Skin epidermis (tissue), 12 donors: ENCODE data around the gene ANKRD31.
A peak's percentile ranks its signal among the peaks of the same experiment; 100 is the strongest.
"Not testable (repeated sequence)": the region's sequence is repeated elsewhere in the genome, so short reads cannot be mapped to it uniquely, and the experiment has no call there.

ENCODE experiments used
- H3K27ac ChIP-seq, 21 experiments: fragments of 200-600 bp; sonication (generic) in 11 of 21; one replicate each; pipeline ENCODE4 v1.5.0; 2020; ENCODE audit warnings: mild to moderate bottlenecking in 3 of 21, inconsistent platforms in 2 of 21, moderate library complexity in 2 of 21
- H3K4me3 ChIP-seq, 7 experiments: fragments of 200-600 bp; sonication (generic) in 2 of 7; one replicate each; pipeline ENCODE4 v1.5.0; 2020; ENCODE audit warnings: inconsistent platforms in 2 of 7, mild to moderate bottlenecking in 2 of 7, moderate library complexity in 1 of 7

Gene ANKRD31

GRCh38 chr5:75081510-75081909 is 155.2 kb downstream of the ANKRD31 start:
- Histone ChIP-seq H3K27ac (no peak overlapping the region), H3K4me3 (no peak overlapping the region)

- H3K4me3 ChIP-seq, H3K27ac ChIP-seq: not testable (repeated sequence)
Measured at GRCh38 chr5:75079346-75079745, 157.3 kb downstream of the ANKRD31 start.

GRCh38 chr5:75078027-75078426 is 158.7 kb downstream of the ANKRD31 start:
- Histone ChIP-seq H3K27ac (no peak overlapping the region), H3K4me3 (no peak overlapping the region)

GRCh38 chr5:75072061-75072460 is 164.6 kb downstream of the ANKRD31 start:
- Histone ChIP-seq H3K27ac (no peak overlapping the region), H3K4me3 (no peak overlapping the region)

GRCh38 chr5:75071100-75071499 is 165.6 kb downstream of the ANKRD31 start:
- Histone ChIP-seq H3K4me3 (no peak overlapping the region), H3K27ac (no peak overlapping the region)

- no peak overlapping the region for H3K27ac ChIP-seq
- H3K4me3 ChIP-seq = no peak overlapping the region
Measured at GRCh38 chr5:75067434-75067833, 169.2 kb downstream of the ANKRD31 start.

- Histone ChIP-seq H3K27ac (no peak overlapping the region), H3K4me3 (no peak overlapping the region)
Measured at GRCh38 chr5:75062925-75063531, 173.7 kb downstream of the ANKRD31 start.

- peak overlapping the region in 2 of 21 experiments; percentile 27 to 64 for H3K27ac ChIP-seq
- H3K4me3 ChIP-seq = no peak overlapping the region
Measured at GRCh38 chr5:75059912-75060545, 176.6 kb downstream of the ANKRD31 start.

- Histone ChIP-seq H3K4me3 (no peak overlapping the region), H3K27ac (peak overlapping the region in 4 of 21 experiments; percentile 14 to 64 (median 31))
Measured at GRCh38 chr5:75058986-75059535, 177.6 kb downstream of the ANKRD31 start.

- Histone ChIP-seq H3K27ac (peak overlapping the region in 1 of 21 experiments; percentile 49), H3K4me3 (no peak overlapping the region)
Measured at GRCh38 chr5:75057561-75057960, 179.1 kb downstream of the ANKRD31 start.

- Histone ChIP-seq H3K4me3 (no peak overlapping the region), H3K27ac (no peak overlapping the region)
Measured at GRCh38 chr5:75055727-75056144, 180.9 kb downstream of the ANKRD31 start.

GRCh38 chr5:75054134-75054930 is 182.3 kb downstream of the ANKRD31 start:
- peak overlapping the region in 20 of 21 experiments; percentile 75 to 97 (median 90) for H3K27ac ChIP-seq
- peak overlapping the region; percentile 67 to 93 (median 73) for H3K4me3 ChIP-seq

- peak overlapping the region; percentile 32 to 97 (median 90) for H3K27ac ChIP-seq
- H3K4me3 ChIP-seq = peak overlapping the region; percentile 67 to 93 (median 73)
Measured at GRCh38 chr5:75053304-75054133, 183.2 kb downstream of the ANKRD31 start.

GRCh38 chr5:75053054-75053303 is 183.7 kb downstream of the ANKRD31 start:
- peak overlapping the region; percentile 67 to 93 (median 73) for H3K4me3 ChIP-seq
- H3K27ac ChIP-seq = peak overlapping the region; percentile 32 to 97 (median 90)

- Histone ChIP-seq H3K27ac (peak within 1 kb of the TSS; percentile 32 to 97 (median 90)), H3K4me3 (peak within 1 kb of the TSS; percentile 67 to 93 (median 73))
Measured at GRCh38 chr5:75052192-75053053, 184.3 kb downstream of the ANKRD31 start, which contains the start of gene GCNT4. Gene GCNT4 (minus strand): TSS chr5:75052558. CDS start chr5:75030037, 22,521 bp downstream.

- Histone ChIP-seq H3K4me3 (peak overlapping the region in 5 of 7 experiments; percentile 6 to 93 (median 72)), H3K27ac (peak overlapping the region in 7 of 21 experiments; percentile 3 to 97 (median 40))
Measured at GRCh38 chr5:75051217-75051751, 185.4 kb downstream of the ANKRD31 start.

- Histone ChIP-seq H3K27ac (peak overlapping the region in 7 of 21 experiments; percentile 1 to 97 (median 33)), H3K4me3 (no peak overlapping the region)
Measured at GRCh38 chr5:75050415-75050814, 186.3 kb downstream of the ANKRD31 start.
